ENCODE data around the gene PBX4.

DNA sequence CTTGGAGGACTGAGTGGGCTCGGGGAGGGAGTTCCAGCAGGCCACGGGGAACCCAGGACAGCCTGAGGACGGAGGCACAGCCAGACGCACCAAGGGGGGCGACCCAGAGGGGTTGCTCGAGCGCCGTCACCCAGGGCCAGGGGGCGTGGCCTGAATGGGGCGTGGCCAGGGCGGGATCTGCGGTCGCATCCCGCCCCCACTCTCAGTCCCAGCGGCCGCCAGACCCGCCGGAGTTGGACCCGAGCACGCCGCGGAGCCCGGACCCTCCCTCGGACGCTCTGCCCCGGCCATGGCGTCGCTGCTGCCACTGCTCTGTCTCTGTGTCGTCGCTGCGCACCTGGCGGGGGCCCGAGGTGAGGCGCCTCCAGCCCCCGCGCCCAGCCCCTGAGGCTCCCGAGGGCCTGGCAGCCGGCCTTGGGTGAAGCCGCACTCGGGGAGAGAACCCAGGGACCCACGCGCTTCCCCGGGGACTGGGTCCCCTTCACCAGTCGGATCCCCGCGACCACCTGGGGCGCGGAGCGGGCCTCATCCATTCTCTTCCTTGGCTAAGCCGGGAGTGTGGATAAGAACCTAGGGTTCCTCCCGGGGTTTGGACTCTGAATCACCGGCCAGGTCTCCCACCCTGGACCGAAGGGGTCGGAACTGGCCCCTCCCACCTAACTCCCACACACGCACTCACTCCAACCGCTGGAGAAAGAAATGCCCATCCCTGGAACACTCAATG lies 80.3 kb downstream of the PBX4 start, which contains the start of gene CILP2:
- TF ChIP-seq, protein P1, sequence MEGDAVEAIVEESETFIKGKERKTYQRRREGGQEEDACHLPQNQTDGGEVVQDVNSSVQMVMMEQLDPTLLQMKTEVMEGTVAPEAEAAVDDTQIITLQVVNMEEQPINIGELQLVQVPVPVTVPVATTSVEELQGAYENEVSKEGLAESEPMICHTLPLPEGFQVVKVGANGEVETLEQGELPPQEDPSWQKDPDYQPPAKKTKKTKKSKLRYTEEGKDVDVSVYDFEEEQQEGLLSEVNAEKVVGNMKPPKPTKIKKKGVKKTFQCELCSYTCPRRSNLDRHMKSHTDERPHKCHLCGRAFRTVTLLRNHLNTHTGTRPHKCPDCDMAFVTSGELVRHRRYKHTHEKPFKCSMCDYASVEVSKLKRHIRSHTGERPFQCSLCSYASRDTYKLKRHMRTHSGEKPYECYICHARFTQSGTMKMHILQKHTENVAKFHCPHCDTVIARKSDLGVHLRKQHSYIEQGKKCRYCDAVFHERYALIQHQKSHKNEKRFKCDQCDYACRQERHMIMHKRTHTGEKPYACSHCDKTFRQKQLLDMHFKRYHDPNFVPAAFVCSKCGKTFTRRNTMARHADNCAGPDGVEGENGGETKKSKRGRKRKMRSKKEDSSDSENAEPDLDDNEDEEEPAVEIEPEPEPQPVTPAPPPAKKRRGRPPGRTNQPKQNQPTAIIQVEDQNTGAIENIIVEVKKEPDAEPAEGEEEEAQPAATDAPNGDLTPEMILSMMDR (IDR thresholded peaks at IDR 0.05; ENCODE audit: insufficient read depth, low read length), result no peak
- TF ChIP-seq POLR2AphosphoS5 (IDR thresholded peaks at IDR 0.05; ENCODE audit: low read depth), result no peak
- TF ChIP-seq SPI1 (IDR thresholded peaks at IDR 0.05; ENCODE audit: borderline replicate concordance, low read depth), result no peak
- TF ChIP-seq GABPA (IDR thresholded peaks at IDR 0.05; ENCODE audit: low read depth), result no peak
- TF ChIP-seq, protein P2, sequence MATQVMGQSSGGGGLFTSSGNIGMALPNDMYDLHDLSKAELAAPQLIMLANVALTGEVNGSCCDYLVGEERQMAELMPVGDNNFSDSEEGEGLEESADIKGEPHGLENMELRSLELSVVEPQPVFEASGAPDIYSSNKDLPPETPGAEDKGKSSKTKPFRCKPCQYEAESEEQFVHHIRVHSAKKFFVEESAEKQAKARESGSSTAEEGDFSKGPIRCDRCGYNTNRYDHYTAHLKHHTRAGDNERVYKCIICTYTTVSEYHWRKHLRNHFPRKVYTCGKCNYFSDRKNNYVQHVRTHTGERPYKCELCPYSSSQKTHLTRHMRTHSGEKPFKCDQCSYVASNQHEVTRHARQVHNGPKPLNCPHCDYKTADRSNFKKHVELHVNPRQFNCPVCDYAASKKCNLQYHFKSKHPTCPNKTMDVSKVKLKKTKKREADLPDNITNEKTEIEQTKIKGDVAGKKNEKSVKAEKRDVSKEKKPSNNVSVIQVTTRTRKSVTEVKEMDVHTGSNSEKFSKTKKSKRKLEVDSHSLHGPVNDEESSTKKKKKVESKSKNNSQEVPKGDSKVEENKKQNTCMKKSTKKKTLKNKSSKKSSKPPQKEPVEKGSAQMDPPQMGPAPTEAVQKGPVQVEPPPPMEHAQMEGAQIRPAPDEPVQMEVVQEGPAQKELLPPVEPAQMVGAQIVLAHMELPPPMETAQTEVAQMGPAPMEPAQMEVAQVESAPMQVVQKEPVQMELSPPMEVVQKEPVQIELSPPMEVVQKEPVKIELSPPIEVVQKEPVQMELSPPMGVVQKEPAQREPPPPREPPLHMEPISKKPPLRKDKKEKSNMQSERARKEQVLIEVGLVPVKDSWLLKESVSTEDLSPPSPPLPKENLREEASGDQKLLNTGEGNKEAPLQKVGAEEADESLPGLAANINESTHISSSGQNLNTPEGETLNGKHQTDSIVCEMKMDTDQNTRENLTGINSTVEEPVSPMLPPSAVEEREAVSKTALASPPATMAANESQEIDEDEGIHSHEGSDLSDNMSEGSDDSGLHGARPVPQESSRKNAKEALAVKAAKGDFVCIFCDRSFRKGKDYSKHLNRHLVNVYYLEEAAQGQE (IDR thresholded peaks at IDR 0.05; ENCODE audit: insufficient replicate concordance, low read depth), result no peak
